GM19452 (cell line): Measurements from ENCODE around the gene UTF1.

Experiments
- ATAC-seq: cut with Tn5 transposase; IDR thresholded peaks from one replicate; pipeline ENCODE4 v1.9.1; 2021; ENCODE audit not compliant: unreplicated experiment

UTF1 gene

GRCh38 chr10:133243593-133243992 is 13.6 kb downstream of the UTF1 start:
- ATAC-seq, result no peak

GRCh38 chr10:133245439-133246235 is 15.6 kb downstream of the UTF1 start:
- no peak for ATAC-seq

- ATAC-seq, result no peak
These were observed 16.2 kb downstream of the UTF1 start for GRCh38 chr10:133246236-133246626.

GRCh38 chr10:133247681-133248333 is 17.8 kb downstream of the UTF1 start:
- no peak for ATAC-seq

- no peak for ATAC-seq
These were observed 18.3 kb downstream of the UTF1 start for GRCh38 chr10:133248334-133248715.

GRCh38 chr10:133249094-133249780 is 19.2 kb downstream of the UTF1 start:
- ATAC-seq, result no peak

GRCh38 chr10:133249975-133250754 is 20.1 kb downstream of the UTF1 start:
- no peak for ATAC-seq

- no peak for ATAC-seq
These were observed 21.6 kb downstream of the UTF1 start for GRCh38 chr10:133251388-133252222.

- ATAC-seq, result no peak
These were observed 22.2 kb downstream of the UTF1 start for GRCh38 chr10:133252223-133252552.

GRCh38 chr10:133253361-133253955 is 23.4 kb downstream of the UTF1 start:
- no peak for ATAC-seq

GRCh38 chr10:133254421-133255120 is 24.6 kb downstream of the UTF1 start:
- ATAC-seq, result no peak

- no peak for ATAC-seq
These were observed 25.3 kb downstream of the UTF1 start for GRCh38 chr10:133255323-133255722.

GRCh38 chr10:133257489-133258065 is 27.6 kb downstream of the UTF1 start:
- ATAC-seq, result no peak

- no peak for ATAC-seq
These were observed 28.2 kb downstream of the UTF1 start for GRCh38 chr10:133258066-133258817.

- ATAC-seq, result no peak
These were observed 29.0 kb downstream of the UTF1 start for GRCh38 chr10:133258818-133259601.

- ATAC-seq, result no peak
These were observed 29.6 kb downstream of the UTF1 start for GRCh38 chr10:133259602-133259989.

- ATAC-seq, result peak; percentile 42
These were observed 31.1 kb downstream of the UTF1 start for GRCh38 chr10:133260895-133261725.
